Measurements from ENCODE around the gene PSAPL1. TPM values are rescaled to one million over a fixed set of nuclear protein-coding genes. Genes with fewer than 3 reads are reported as not detected.

The PSAPL1 gene
- polyA plus RNA-seq, 1 experiment = not detected

DNA sequence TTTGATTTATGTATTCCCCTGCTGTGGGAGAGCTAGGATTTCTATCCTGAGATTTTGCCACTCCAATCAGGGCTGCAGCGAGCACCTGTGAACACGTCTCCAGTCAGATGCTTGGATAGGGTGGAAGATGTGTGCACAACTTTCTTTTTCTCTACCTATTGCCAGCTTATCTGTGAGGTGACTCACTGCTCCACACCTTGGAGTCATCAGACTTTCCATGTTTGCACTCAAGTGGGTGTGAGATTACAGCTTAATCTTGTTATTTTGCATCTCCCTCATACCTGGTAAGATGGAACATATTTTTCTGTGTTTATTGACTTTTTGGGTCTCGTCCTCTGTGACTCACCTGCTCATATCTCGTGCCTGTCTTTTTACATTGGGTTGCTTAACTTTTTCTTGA is 32.2 kb downstream of the PSAPL1 start:
- TF ChIP-seq, protein P1, sequence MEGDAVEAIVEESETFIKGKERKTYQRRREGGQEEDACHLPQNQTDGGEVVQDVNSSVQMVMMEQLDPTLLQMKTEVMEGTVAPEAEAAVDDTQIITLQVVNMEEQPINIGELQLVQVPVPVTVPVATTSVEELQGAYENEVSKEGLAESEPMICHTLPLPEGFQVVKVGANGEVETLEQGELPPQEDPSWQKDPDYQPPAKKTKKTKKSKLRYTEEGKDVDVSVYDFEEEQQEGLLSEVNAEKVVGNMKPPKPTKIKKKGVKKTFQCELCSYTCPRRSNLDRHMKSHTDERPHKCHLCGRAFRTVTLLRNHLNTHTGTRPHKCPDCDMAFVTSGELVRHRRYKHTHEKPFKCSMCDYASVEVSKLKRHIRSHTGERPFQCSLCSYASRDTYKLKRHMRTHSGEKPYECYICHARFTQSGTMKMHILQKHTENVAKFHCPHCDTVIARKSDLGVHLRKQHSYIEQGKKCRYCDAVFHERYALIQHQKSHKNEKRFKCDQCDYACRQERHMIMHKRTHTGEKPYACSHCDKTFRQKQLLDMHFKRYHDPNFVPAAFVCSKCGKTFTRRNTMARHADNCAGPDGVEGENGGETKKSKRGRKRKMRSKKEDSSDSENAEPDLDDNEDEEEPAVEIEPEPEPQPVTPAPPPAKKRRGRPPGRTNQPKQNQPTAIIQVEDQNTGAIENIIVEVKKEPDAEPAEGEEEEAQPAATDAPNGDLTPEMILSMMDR (IDR thresholded peaks at IDR 0.05; ENCODE audit: insufficient read depth, low read depth, low read length) = no peak
- Histone ChIP-seq H3K4me3 (ENCODE audit: low read depth, low read length) (no peak overlapping the region), H3K36me3 (ENCODE audit: control insufficient read depth, insufficient read depth, low read length) (no peaks in the 10 kb centered on the region), H3K27me3 (ENCODE audit: control insufficient read depth, insufficient read depth, low read length) (peaks cover 4% of the 10 kb centered on the region; the same call in 1 of the 2 replicates)
- ChIA-PET CTCF (interaction anchor here (0.9 kb wide), 1 partner anchor 9 kb away, joined by 3 read pairs; no protein-coding TSS in a partner anchor), POLR2A (no interaction called here)
- DNase-seq (ENCODE audit: low read depth) = no peak

DNA sequence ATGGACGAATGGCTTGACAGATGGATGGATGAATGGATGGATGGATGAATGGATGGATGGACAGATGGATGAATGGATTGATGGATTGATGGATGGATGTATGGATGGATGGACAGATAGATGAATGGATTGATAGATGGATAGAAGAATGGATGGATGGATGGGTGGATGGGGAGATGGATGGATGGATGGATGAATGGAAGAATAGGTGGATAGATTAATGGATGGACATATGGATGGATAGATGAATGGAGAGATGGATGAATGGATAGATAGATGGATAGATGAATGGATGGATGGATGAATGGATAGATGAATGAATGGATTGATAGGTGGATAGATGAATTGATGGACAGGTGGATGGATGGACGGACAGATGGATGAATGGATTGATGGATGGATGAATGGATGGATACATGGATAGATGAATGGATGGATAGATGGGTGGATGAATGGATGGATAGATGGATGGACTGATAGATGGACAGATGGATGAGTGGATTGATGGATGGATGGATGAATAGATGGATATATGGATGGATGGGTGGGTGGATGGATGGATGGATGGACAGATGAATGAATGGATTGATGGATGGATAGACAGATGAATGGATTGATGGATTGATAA is 33.9 kb downstream of the PSAPL1 start:
- TF ChIP-seq, protein P1 (IDR thresholded peaks at IDR 0.05; ENCODE audit: insufficient read depth, low read depth, low read length) = no peak
- H3K36me3 ChIP-seq (ENCODE audit: control insufficient read depth, insufficient read depth, low read length) = no peaks in the 10 kb centered on the region
- DNase-seq (ENCODE audit: low read depth) = no peak
- H3K27me3 ChIP-seq (ENCODE audit: control insufficient read depth, insufficient read depth, low read length) = peaks cover 5% of the 10 kb centered on the region
- POLR2A ChIA-PET = no interaction called here
- CTCF ChIA-PET = no interaction called here
- no peak overlapping the region for H3K4me3 ChIP-seq (ENCODE audit: low read depth, low read length)

DNA sequence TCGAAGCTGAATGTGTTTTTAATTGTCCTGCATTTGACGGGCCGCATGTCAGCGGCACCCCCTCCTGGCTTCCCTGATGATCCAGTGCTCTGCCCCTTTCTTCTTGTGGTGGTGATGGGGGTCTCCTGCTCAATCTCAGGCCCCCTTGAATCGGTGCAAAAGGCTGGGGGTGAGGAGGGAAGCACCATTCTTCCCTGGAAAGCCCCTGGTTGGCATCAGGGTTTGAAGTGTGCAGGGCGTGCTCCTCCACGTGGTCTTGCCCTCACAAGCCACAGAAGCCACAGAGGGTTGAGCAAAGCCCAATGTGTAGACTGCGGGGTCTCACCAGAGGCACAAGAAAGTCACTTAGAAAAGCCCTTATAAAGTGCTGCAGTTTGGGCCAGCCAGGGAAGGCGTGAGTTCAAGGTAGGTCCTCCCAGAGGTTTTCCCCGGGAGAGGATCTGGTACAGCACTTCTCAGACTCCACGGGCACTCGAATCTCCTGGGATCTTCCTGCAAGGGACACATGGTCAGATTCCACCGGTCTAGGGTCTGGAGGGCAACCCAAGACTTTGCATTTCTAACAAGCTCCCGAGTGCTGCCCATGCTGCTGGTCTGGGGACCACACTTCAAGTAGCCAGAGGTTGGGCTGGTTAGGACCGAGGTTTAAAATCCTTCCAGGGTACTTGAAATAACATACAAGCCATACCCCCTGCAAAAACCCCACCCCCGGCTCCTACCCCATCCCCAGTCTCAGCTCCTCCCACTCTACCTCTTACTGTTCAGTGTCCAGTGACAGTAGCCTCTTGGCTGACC is 35.1 kb downstream of the PSAPL1 start:
- ChIA-PET POLR2A (no interaction called here), CTCF (no interaction called here)
- DNase-seq (ENCODE audit: low read depth) = no peak
- Histone ChIP-seq H3K27me3 (ENCODE audit: control insufficient read depth, insufficient read depth, low read length) (peaks cover 7% of the 10 kb centered on the region), H3K4me3 (ENCODE audit: low read depth, low read length) (no peak overlapping the region), H3K36me3 (ENCODE audit: control insufficient read depth, insufficient read depth, low read length) (no peaks in the 10 kb centered on the region)
- TF ChIP-seq, protein P1 (IDR thresholded peaks at IDR 0.05; ENCODE audit: insufficient read depth, low read depth, low read length) = no peak

DNA sequence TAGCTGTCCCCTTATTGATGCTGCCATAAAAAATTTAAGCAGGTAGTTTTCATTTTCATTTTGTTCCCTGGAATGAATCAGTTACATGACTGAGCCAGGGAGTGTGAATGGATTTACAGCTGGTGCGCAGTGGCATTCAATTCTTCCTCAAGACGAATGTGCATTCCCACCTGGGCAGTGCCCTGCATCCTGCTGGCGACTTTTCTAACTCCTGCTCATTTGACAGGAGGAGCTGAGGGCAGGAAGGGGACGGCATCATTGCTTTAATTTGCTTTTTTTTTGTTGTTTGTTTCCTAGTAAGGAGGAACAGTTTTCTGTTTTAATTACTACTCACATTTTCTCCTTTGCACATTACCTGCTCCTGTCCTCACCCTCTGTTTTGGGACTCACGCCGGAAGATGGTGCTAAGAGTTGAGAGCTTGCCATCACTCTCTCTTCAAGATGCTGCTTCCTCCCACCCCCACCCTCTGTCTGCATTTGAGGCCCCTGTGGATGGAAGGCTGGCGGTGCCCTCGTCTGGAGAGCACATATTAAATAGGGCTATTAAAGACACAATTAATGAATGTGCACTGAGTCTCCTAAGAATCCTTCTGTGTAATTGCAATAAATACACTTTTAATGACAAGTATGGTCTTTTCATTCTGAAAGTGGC is 35.8 kb downstream of the PSAPL1 start:
- peaks cover 7% of the 10 kb centered on the region for H3K27me3 ChIP-seq (ENCODE audit: control insufficient read depth, insufficient read depth, low read length)
- DNase-seq (ENCODE audit: low read depth) = no peak
- CTCF ChIA-PET = no interaction called here
- TF ChIP-seq, protein P1 (IDR thresholded peaks at IDR 0.05; ENCODE audit: insufficient read depth, low read depth, low read length) = no peak
- POLR2A ChIA-PET = no interaction called here
- H3K4me3 ChIP-seq (ENCODE audit: low read depth, low read length) = no peak overlapping the region
- H3K36me3 ChIP-seq (ENCODE audit: control insufficient read depth, insufficient read depth, low read length) = no peaks in the 10 kb centered on the region

DNA sequence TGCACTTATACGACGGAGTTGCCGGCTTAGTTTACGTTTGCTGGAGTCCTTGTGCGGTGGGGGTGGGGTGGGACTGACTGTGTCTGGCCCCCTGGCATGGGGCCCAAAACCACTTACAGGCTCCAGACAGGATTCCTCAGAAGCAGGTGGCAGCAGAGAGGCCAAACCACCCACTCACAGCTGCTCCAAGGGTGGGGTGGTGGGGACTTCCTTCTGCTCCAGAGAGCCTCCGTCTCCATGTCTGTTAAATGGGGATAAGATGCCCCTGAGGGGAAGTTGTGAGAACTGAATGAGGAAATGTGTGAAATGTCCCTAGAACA is 36.7 kb downstream of the PSAPL1 start:
- Histone ChIP-seq H3K4me3 (ENCODE audit: low read depth, low read length) (no peak overlapping the region), H3K36me3 (ENCODE audit: control insufficient read depth, insufficient read depth, low read length) (no peaks in the 10 kb centered on the region), H3K27me3 (ENCODE audit: control insufficient read depth, insufficient read depth, low read length) (peaks cover 6% of the 10 kb centered on the region)
- DNase-seq (ENCODE audit: low read depth) = no peak
- TF ChIP-seq, protein P1 (IDR thresholded peaks at IDR 0.05; ENCODE audit: insufficient read depth, low read depth, low read length) = no peak
- CTCF ChIA-PET = no interaction called here
- POLR2A ChIA-PET = no interaction called here

Measured in BJ (cell line).